Heart right ventricle (tissue), 16 donors: ENCODE measurements around the gene ADAMTS14. TPM values are rescaled to one million over a fixed set of nuclear protein-coding genes. Genes with fewer than 3 reads are reported as not detected.

Experiments used
- ATAC-seq, 8 donors: fragments of 200-7000 bp; cut with Tn5 transposase; one replicate each; pipeline ENCODE4 v1.9.1; 2020; ENCODE audit warnings: mild to moderate bottlenecking in 8 of 8, moderate library complexity in 8 of 8, moderate number of reproducible peaks in 1 of 8
- DNase-seq, 2 donors: peaks; one replicate each; pipeline ENCODE4 v3.0.0-alpha.2; 2020
- H3K27ac ChIP-seq, 10 donors: fragments of 200-600 bp; sonication (generic) in 2 of 10; one replicate each; pipeline versions ENCODE4 v1.5.0 to v1.8.0; 2020 to 2022; ENCODE audit warnings: mild to moderate bottlenecking in 3 of 10
- H3K27me3 ChIP-seq, 7 donors: fragments of 200-600 bp; one replicate each; pipeline ENCODE4 v1.8.0; 2021 to 2022; ENCODE audit warnings: mild to moderate bottlenecking in 2 of 7
- H3K36me3 ChIP-seq, 9 donors: fragments of 200-600 bp; sonication (generic) in 1 of 9; one replicate each; pipeline versions ENCODE4 v1.5.0 to v1.8.0; 2020 to 2022; ENCODE audit warnings: mild to moderate bottlenecking in 2 of 9
- H3K4me1 ChIP-seq, 9 donors: fragments of 200-600 bp; sonication (generic) in 1 of 9; one replicate each; pipeline versions ENCODE4 v1.5.0 to v1.8.0; 2020 to 2022; ENCODE audit warnings: mild to moderate bottlenecking in 4 of 9
- H3K4me3 ChIP-seq, 10 donors: fragments of 200-600 bp; sonication (generic) in 2 of 10; one replicate each; pipeline versions ENCODE4 v1.5.0 to v1.8.0; 2020 to 2022; ENCODE audit warnings: mild to moderate bottlenecking in 7 of 10, moderate library complexity in 2 of 10
- H3K9me3 ChIP-seq, 11 donors: fragments of 200-600 bp in 10 of 11; sonication (generic) in 2 of 11; one replicate each; pipeline versions ENCODE4 v1.5.0 to v1.8.0; 2013 to 2022; ENCODE audit warnings: mild to moderate bottlenecking in 2 of 11, control low read depth in 1 of 11, moderate library complexity in 1 of 11
- CTCF ChIP-seq, 9 donors: fragments of 200-600 bp; sonication (generic) in 2 of 9; IDR thresholded peaks; one replicate each; pipeline versions ENCODE4 v1.5.0 to v1.8.0; 2021 to 2022; ENCODE audit warnings: antibody characterized with exemption in 9 of 9, mild to moderate bottlenecking in 5 of 9, moderate library complexity in 1 of 9
- WGBS, 2 donors: extraction: QIAGEN DNeasy Blood & Tissue Kit; methylation state at CpG; one replicate each; pipeline ENCODE4 v1.1.7; 2013; ENCODE audit warnings: inconsistent platforms in 1 of 2; 5-methylcytosine and 5-hydroxymethylcytosine counted together
- intact Hi-C, 10 donors: fragments of 100-400 bp; cut with DNase I; formaldehyde crosslinking; loops; one replicate each; pipeline versions ENCODE4 v1.11.1 to v1.14.2; 2022
- polyA plus RNA-seq, 2 donors: library from polyadenylated mRNA; stranded (reverse); fragments of 200-250 nt; gene quantifications; one replicate each; pipeline ENCODE4 v1.2.3, GENCODE V29; 2013
- total RNA-seq, 10 donors: library from RNA; stranded (reverse); fragmentation: NEBNext Ultra II Directional in 3 of 10; extraction: Animal tissue kit (Norgen Biotek cat#: 25700) in 3 of 10; gene quantifications; one replicate each; pipeline versions ENCODE4 v1.2.1 to v1.2.4, GENCODE V29; 2021 to 2023
- donor health status: Arrhythmogenic right ventricular cardiomyopathy.
- donor health status: ischemic (EF 13 %, LVEDD 7.1; RV severe dilation, severe dysfunction).
- donor health status: healthy with polysubstance abuse.
- donor health status: DM: no; HTN: yes; CAD: no.
- donor health status: DM: no; HTN: no; CAD: no.
- donor health status: ischemic (EF 25% LVEDD 6.9; RV normal size, moderate dysfunction).
- donor health status: ischemic (EF 25% LVEDD 5.7; RV mildly dilated, moderate dysfunction).
- donor health status: healthy.
- donor health status: DM: yes; HTN: yes; CAD: no.
- donor health status: Ischemic cardiomyopathy.
- donor health status: ischemic (EF 35%, LVEDD 5.7; RV mildly dilated, moderate dysfunction).
- donor health status: nonischemic (EF 11% LVEDD 7.7; RV severe dilation, severe dysfunction).
- donor health status: DM: yes; HTN: yes; CAD: no.
- donor health status: PGD.
- donor health status: ischemic (EF 29% LVEDD 5.4; RV normal size, mild dysfunction).
- donor health status: nonischemic (EF 23%, LVEDD 6.1; RV moderate dilation, normal function).

ADAMTS14 gene
- total and polyA plus RNA-seq, 12 donors: 0.08 to 1.4 (median 0.57) TPM

GRCh38 chr10:70782746-70783680, 110.7 kb downstream of the ADAMTS14 start:
- Histone ChIP-seq H3K27ac (no peak overlapping the region), H3K36me3 (no peaks in the 10 kb centered on the region), H3K4me1 (peaks cover 0 to 21% (median 8%) of the 10 kb centered on the region in 9 donors), H3K4me3 (no peak overlapping the region), H3K9me3 (peaks cover 0 to 12% (median 0%) of the 10 kb centered on the region in 11 donors), H3K27me3 (peaks cover 0 to 5% (median 0%) of the 10 kb centered on the region in 7 donors)
- intact Hi-C loops: no loop called here
- TF ChIP-seq CTCF (IDR thresholded peaks at IDR 0.05): no peak
- ATAC-seq (peak in 5 of 8 donors; percentile 4 to 36 (median 6)), DNase-seq (no peak)
- WGBS, 2 donors: 67 to 73% methylated on average over 11 of the region's 11 CpGs

- 77% methylated on average over 5 of the region's 5 CpGs for WGBS, 2 donors
- no peak for ATAC-seq
- no peak for DNase-seq
- Histone ChIP-seq H3K27ac (no peak overlapping the region), H3K27me3 (peaks cover 0 to 5% (median 0%) of the 10 kb centered on the region in 7 donors), H3K9me3 (peaks cover 0 to 17% (median 0%) of the 10 kb centered on the region in 11 donors), H3K4me3 (no peak overlapping the region), H3K36me3 (no peaks in the 10 kb centered on the region), H3K4me1 (peaks cover 0 to 17% (median 8%) of the 10 kb centered on the region in 9 donors)
- intact Hi-C loops: no loop called here
- TF ChIP-seq CTCF (IDR thresholded peaks at IDR 0.05): no peak
These were observed 111.7 kb downstream of the ADAMTS14 start for GRCh38 chr10:70784016-70784415.

DNA sequence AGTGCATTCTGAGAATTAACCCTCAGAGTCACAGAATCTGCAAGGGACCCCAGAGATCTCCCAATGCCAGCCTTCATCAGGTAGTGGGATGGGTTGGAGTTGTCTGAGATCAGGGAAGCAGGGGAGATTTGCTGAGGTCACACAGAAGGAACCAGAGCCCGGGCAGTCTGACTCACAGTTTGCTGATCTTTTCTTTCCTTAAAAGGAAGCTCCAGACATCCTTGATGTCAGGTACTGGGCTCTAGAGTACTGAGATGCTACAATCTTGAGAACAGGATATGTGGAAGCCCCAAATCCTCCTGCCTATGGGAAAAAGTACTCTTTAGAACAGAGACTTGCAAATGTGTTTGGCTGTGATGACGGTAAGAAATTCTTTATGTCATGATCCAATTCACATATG, 112.2 kb downstream of the ADAMTS14 start:
- WGBS, 2 donors: 88 to 93% methylated on average over 2 of the region's 2 CpGs
- Histone ChIP-seq H3K4me3 (no peak overlapping the region), H3K27ac (no peak overlapping the region), H3K36me3 (no peaks in the 10 kb centered on the region), H3K9me3 (peaks cover 0 to 17% (median 0%) of the 10 kb centered on the region in 11 donors), H3K4me1 (peaks cover 0 to 12% (median 8%) of the 10 kb centered on the region in 9 donors), H3K27me3 (peaks cover 0 to 5% (median 0%) of the 10 kb centered on the region in 7 donors)
- intact Hi-C loops: no loop called here
- DNase-seq (no peak), ATAC-seq (no peak)
- TF ChIP-seq CTCF (IDR thresholded peaks at IDR 0.05): no peak

- TF ChIP-seq CTCF (IDR thresholded peaks at IDR 0.05): no peak
- H3K27me3 ChIP-seq: peaks cover 0 to 5% (median 0%) of the 10 kb centered on the region in 7 donors
- peaks cover 0 to 17% (median 0%) of the 10 kb centered on the region in 11 donors for H3K9me3 ChIP-seq
- H3K36me3 ChIP-seq: no peaks in the 10 kb centered on the region
- DNase-seq (no peak), ATAC-seq (no peak)
- no peak within 1 kb of the TSS for H3K27ac ChIP-seq
- intact Hi-C loops: no loop called here
- H3K4me1 ChIP-seq: peaks cover 0 to 12% (median 6%) of the 10 kb centered on the region in 9 donors
- no peak within 1 kb of the TSS for H3K4me3 ChIP-seq
- WGBS, 2 donors: 89 to 90% methylated on average over 4 of the region's 4 CpGs
These were observed 112.9 kb downstream of the ADAMTS14 start, which contains the start of gene TBATA for GRCh38 chr10:70785190-70785589. Gene TBATA, minus strand, starts transcription at chr10:70785377. Its CDS starts 1,998 bp downstream, at chr10:70783379.
